Lower leg skin (tissue), 4 donors: ENCODE measurements around the gene KRTAP5-10. TPM values are rescaled to one million over a fixed set of nuclear protein-coding genes. Genes with fewer than 3 reads are reported as not detected.

Experiments used
- DNase-seq, 2 donors: peaks; one replicate each; pipeline ENCODE4 v3.0.0-alpha.2; 2019; ENCODE audit warnings: low spot score in 2 of 2
- H3K4me3 ChIP-seq: fragments of 200-600 bp; sonication (generic); 2 replicates; pipeline ENCODE4 v1.5.1; 2017; ENCODE audit warnings: mild to moderate bottlenecking, low read depth; ENCODE audit not compliant: poor library complexity, severe bottlenecking
- POLR2A ChIP-seq, 2 donors: fragments of 450-650 bp; IDR thresholded peaks; one replicate each; pipeline ENCODE4 v1.6.1; 2016 to 2017; ENCODE audit warnings: antibody characterized with exemption in 2 of 2, mild to moderate bottlenecking in 1 of 2, moderate library complexity in 1 of 2
- WGBS, 2 donors: methylation state at CpG; one replicate each; pipeline ENCODE4 v1.1.5; 2018; 5-methylcytosine and 5-hydroxymethylcytosine counted together
- intact Hi-C: fragments of 100-400 bp; cut with DNase I; formaldehyde crosslinking; loops from one replicate; pipeline ENCODE4 v1.15.0; 2023; ENCODE audit warnings: low total_unique reads
- total RNA-seq, 4 donors: library from RNA; depleted of rRNA; stranded (reverse); fragments of >200 nt; gene quantifications; one replicate each; pipeline ENCODE4 v1.1.0, GENCODE V29; 2016
- TF ChIP-seq, protein P1 (sequence below), 3 donors: fragments of 450-650 bp; IDR thresholded peaks; one replicate each; pipeline ENCODE4 v1.5.1; 2016; ENCODE audit warnings: antibody characterized with exemption in 3 of 3, mild to moderate bottlenecking in 3 of 3, moderate library complexity in 2 of 3

The KRTAP5-10 gene
- total RNA-seq, 4 donors from 2014 or later, result 9.0 TPM; not detected in 3

DNA sequence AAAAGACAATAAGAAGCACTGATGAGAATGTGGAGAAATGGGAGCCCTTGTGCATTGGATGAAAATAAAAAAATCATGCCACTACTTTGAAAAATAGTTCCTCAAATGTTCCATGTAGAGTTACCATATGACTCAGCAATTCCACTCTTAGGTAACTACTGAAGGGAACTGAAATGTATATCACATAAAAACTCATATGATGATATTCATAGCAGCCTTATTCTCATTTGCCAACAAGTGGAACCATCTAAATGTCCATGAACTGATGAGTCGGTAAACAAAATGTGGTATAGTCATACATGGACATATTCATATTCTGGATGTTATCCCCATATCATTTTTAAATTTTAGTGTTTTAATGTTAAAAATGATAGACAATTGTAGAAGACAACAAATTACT is 13.7 kb upstream of the KRTAP5-10 start:
- no peak for DNase-seq
- TF ChIP-seq, protein P1, sequence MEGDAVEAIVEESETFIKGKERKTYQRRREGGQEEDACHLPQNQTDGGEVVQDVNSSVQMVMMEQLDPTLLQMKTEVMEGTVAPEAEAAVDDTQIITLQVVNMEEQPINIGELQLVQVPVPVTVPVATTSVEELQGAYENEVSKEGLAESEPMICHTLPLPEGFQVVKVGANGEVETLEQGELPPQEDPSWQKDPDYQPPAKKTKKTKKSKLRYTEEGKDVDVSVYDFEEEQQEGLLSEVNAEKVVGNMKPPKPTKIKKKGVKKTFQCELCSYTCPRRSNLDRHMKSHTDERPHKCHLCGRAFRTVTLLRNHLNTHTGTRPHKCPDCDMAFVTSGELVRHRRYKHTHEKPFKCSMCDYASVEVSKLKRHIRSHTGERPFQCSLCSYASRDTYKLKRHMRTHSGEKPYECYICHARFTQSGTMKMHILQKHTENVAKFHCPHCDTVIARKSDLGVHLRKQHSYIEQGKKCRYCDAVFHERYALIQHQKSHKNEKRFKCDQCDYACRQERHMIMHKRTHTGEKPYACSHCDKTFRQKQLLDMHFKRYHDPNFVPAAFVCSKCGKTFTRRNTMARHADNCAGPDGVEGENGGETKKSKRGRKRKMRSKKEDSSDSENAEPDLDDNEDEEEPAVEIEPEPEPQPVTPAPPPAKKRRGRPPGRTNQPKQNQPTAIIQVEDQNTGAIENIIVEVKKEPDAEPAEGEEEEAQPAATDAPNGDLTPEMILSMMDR (IDR thresholded peaks at IDR 0.05), result no peak
- no peak for TF ChIP-seq POLR2A (IDR thresholded peaks at IDR 0.05)
- WGBS, 2 donors, result 86 to 89% methylated on average over 1 of the region's 1 CpG

DNA sequence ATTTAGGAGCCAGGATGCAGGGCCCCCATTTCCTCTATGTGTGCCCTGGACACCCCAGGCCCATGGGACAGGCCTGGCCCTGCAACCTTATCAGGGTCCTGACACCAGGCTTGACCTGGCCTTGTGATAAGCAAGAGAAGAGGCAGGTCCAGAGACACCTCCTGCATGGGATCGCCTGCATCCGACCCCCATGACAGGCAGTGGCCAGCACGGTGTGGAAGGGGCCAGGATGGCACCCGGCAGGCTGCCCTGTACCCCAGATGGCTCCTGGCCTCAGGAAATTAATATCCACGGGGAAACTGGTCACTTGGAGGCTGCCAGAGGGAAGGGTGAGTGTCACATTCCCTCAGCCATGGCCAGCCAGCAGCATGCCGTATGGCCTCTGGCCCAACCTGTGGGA is 10.4 kb upstream of the KRTAP5-10 start:
- 90 to 94% methylated on average over 2 to 5 of the region's 6 CpGs for WGBS, 2 donors
- intact Hi-C loops, result no loop called here
- no peak overlapping the region for H3K4me3 ChIP-seq
- DNase-seq, result no peak
- TF ChIP-seq, protein P1 (IDR thresholded peaks at IDR 0.05), result no peak
- no peak for TF ChIP-seq POLR2A (IDR thresholded peaks at IDR 0.05)

More for the DNA sequence above, 13.7 kb upstream of the KRTAP5-10 start:
- intact Hi-C loops, result no loop called here
- no peak overlapping the region for H3K4me3 ChIP-seq

DNA sequence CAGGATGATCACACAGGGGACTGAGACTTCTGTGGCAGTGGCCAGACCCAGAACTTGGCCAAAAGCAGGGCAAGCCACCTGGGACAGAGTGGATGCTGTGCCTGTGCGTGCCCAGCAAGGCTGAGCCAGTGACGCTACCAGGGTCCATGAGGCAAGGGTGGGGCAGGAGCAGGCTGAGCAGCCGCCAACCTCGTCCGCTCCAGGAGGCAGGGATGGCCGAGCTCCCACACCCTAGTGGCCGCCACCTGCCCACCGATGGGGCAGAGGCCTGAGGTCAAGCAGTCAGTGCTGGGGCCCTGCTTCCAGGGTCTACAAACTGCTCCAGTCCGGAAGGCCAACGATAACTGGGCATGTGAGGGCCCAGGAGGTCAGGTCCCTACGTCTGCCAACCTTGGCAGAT is 9.9 kb upstream of the KRTAP5-10 start:
- no peak for DNase-seq
- no peak for TF ChIP-seq POLR2A (IDR thresholded peaks at IDR 0.05)
- TF ChIP-seq, protein P1 (IDR thresholded peaks at IDR 0.05), result no peak
- 93 to 96% methylated on average over 9 to 10 of the region's 11 CpGs for WGBS, 2 donors
- no peak overlapping the region for H3K4me3 ChIP-seq
- intact Hi-C loops, result no loop called here

DNA sequence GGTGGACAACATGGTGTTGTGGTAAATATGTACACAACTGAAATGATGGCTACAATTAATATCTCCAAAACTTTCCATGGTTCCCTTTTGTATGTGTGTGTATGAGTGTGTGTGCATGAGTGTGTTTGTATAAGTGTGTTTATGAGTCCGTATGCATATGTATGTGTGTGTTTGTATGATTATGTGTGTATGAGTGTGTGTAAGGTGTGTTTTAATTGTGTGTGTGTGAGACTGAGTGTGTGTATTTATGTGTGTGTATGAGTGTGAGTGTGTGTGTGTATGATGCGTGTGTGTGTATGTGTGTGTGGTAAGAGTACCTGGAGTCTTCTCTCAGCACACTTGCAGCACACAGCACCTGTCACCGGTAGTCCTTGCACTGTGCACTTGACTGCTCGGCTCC is 9.3 kb upstream of the KRTAP5-10 start:
- no peak for TF ChIP-seq POLR2A (IDR thresholded peaks at IDR 0.05)
- TF ChIP-seq, protein P1 (IDR thresholded peaks at IDR 0.05), result no peak
- no peak overlapping the region for H3K4me3 ChIP-seq
- DNase-seq, result no peak
- intact Hi-C loops, result no loop called here
- 86 to 92% methylated on average over 4 of the region's 4 CpGs for WGBS, 2 donors

DNA sequence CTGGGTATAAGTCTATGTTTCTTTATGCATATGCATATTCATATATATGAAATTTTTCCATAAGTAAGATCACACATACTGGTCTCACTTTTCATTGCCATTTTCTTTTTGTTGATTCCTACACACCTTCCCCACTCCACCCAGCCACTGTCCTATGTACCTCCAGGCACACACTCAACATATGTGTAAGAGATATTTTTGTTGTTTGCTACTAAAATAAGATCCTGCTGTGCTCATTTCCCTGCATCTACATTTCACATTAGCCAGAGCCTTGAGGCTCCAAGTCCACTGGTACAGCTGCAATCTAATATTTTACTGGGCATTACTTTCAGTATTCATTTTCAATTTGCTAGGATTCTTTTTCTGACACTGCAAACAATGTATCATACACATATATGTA is 8.1 kb upstream of the KRTAP5-10 start:
- intact Hi-C loops, result no loop called here
- H3K4me3 ChIP-seq, result no peak overlapping the region
- DNase-seq, result no peak
- TF ChIP-seq, protein P1 (IDR thresholded peaks at IDR 0.05), result no peak
- no peak for TF ChIP-seq POLR2A (IDR thresholded peaks at IDR 0.05)

DNA sequence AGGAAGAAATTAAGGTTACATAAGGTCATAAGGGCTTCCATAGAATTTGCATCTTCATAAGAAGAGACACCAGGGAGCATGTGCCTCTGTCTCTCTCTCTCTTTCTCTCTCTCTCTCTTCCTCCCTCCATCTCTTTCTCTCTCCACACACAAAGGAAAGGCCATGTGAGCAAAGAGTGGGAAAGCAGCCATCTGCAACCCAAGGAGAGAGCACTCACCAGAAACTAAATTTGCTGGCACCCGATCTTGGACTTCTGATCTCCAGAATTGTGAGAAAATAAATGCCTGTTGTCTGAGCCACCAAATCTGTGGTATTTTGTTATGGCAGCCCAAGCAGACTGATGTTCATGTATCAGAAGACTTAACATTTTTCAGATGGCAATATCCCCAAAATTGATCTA is 6.4 kb upstream of the KRTAP5-10 start:
- H3K4me3 ChIP-seq, result no peak overlapping the region
- no peak for DNase-seq
- WGBS, 2 donors, result 91 to 95% methylated on average over 1 of the region's 1 CpG
- TF ChIP-seq, protein P1 (IDR thresholded peaks at IDR 0.05), result no peak
- no peak for TF ChIP-seq POLR2A (IDR thresholded peaks at IDR 0.05)
- intact Hi-C loops, result no loop called here
